ENCODE results near the gene ERBB2.

Gene ERBB2

GRCh38 chr17:39666231-39666600 is 33.6 kb upstream of the ERBB2 start:
- no peak for DNase-seq

DNA sequence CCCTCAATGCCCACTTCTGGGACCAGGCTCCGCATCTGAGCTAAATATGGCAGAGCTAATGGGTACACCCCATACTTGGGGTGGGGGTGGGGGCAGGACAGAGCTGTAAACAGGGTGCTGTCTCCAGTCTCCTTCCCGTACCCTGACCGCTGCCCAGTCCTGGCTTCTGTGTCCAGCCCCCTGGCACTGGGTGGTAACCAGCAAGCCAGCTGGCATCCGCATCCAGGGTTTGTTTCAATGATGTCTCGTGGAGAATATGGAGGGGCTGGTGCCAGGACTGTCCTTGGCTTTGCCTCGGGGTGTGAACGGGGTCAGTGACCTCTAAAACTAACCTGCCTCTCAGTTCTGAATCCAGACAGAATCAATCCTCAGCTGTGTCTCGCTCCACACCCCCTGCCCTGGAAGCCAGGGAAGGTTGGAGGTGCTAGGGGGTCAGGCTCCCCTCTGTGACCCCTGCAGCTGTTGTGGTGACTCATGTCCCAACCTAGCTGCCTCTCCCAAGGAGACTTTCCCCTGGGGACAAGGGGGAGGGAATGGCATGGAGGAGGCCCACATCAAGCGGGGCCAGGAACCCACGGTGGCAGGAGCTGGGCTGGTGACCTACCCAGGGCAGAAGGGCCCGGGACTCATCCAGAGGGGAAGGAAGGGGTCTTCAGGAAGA is 33.1 kb upstream of the ERBB2 start:
- DNase-seq = no peak

GRCh38 chr17:39667262-39667944 is 32.5 kb upstream of the ERBB2 start:
- DNase-seq = peak; percentile 7

DNA sequence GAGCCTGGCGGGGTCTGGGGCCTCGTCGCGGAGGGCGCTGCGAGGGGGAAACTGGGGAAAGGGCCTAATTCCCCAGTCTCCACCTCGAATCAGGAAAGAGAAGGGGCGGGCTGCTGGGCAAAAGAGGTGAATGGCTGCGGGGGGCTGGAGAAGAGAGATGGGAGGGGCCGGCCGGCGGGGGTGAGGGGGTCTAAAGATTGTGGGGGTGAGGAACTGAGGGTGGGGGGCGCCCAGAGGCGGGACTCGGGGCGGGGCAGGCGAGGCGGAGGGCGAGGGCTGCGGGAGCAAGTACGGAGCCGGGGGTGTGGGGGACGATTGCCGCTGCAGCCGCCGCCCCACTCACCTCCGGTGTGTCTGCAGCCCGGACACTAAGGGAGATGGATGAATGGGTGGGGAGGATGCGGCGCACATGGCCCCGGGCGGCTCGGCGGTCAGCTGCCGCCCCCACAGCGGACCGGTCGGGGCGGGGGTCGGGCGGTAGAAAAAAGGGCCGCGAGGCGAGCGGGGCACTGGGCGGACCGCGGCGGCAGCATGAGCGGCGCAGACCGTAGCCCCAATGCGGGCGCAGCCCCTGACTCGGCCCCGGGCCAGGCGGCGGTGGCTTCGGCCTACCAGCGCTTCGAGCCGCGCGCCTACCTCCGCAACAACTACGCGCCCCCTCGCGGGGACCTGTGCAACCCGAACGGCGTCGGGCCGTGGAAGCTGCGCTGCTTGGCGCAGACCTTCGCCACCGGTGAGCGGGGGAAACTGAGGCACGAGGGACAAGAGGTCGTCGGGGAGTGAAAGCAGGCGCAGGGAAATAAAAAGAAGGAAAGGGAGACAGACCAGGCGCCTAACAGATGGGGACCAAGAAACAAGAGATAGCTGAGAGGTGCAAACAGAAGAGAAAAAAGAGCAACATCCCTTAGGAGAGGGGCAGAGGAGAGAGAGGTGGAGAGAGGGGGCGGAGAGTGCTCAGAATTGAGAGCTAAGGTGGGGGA is 31.6 kb upstream of the ERBB2 start, which contains the start of gene PNMT:
TSS of gene PNMT (plus strand) at position 509 of the 980 bp plus-strand sequence. CDS start at position 532, 23 bp downstream.
- peak; percentile 56 for DNase-seq

DNA sequence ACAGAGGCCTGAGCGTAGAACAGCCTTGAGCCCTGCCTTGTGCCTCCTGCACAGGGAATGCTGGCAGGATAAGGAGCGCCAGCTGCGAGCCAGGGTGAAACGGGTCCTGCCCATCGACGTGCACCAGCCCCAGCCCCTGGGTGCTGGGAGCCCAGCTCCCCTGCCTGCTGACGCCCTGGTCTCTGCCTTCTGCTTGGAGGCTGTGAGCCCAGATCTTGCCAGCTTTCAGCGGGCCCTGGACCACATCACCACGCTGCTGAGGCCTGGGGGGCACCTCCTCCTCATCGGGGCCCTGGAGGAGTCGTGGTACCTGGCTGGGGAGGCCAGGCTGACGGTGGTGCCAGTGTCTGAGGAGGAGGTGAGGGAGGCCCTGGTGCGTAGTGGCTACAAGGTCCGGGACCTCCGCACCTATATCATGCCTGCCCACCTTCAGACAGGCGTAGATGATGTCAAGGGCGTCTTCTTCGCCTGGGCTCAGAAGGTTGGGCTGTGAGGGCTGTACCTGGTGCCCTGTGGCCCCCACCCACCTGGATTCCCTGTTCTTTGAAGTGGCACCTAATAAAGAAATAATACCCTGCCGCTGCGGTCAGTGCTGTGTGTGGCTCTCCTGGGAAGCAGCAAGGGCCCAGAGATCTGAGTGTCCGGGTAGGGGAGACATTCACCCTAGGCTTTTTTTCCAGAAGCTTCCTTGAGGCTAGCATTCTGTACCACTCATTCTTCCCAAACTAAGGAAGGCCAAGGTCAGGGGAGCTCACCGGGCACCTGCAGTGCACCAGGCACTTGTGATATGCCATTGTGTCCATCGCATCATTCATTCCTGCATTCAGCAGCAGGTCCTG is 29.7 kb upstream of the ERBB2 start:
- DNase-seq = no peak

DNA sequence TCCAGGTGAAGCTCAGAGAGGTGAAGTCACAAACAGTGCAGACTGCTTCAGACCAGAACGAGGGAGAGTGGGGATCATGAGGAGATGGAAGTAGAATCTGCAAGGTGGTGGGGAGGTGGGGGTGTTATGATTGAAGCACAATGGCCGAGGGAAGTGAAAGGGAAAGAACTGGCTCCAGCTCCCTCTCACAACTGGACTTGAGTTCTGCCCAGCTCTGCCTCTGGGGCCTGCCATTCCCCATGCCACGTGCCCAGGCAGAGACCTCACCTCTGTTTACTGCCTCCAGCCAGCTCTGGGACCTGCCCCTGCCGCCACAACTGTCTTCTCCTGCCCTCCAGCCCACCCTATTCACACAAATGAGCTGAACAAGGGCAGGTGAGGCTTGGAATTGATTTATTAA is 29.1 kb upstream of the ERBB2 start:
- DNase-seq = no peak

DNA sequence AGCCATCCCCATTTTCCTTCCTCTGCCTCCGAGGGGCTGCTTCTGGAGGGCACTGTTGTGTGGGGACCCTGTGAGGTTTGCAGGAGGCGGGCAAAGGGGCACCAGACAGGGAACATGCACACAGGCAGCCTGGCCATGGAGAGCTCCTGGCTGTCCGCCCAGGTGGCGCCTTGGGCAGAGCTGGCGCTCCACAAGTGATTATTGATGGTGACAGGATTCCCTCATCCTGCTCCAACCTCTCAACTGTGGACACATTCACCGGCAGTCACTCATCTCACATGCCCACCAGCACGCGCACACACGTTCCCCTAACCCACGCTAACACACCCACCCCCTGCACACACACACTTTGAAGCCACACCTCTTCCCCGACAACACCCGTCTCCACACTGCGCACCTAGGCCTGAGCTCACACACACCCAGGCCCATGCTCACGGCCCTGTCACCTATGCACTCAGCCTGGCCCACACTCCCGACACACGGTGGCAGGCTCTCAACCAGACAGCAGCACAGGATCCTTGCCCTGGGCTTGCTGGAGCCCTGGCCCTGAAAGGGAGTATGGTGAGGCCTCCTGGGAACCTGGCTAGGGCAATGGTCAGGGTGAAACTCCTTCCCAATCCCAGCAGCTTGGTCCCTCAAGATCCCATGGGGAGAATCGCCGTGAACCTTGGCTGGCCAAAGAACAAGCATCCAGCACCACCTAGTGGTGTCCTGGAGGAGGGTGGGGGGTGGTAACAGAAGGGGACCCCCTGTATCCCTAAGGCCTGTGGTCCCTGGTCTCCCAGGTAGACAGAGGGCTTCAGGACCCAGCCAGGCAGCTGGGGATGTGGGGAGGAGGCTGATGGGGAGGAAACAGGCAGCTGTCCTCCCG is 28.0 kb upstream of the ERBB2 start:
- no peak for DNase-seq

DNA sequence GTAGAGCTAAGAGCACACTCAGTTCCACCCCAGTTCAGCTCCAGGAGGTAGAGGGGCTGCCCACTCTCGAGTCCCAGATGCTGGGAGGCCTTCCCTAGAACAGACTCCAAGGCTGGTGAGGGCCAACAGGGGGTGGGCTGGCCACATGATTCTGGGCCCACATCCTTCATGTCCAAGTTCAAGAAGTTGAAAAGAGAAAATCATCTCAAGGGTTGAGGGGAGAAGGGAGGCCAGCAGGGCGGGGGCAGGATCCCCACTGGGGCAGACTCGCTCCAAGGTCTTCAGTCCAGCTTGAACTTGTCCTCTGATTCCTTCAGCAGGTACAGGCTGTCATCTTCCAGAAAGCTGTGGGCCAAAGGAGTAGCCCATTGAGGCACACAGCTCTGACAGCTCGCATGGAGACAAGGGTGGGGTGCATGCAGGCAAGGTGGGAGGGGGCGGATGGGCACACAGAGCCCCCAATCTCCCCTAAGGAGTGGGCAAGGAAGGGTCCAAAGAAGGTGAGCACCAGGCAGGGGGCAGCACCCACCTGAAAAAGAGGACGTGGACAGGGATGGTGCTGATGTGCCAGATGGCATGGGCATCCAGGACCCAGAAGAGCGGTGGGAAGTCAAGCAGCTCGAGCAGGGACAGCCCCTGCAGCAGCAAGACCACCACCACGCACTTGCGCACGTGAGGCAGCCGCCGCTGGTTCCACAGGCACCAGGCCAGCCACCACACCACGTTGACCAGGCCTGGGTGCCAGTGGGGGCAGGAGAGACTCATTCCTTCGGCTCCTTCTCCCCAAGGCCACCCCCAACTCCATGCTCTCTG is 27.1 kb upstream of the ERBB2 start:
- DNase-seq = no peak

DNA sequence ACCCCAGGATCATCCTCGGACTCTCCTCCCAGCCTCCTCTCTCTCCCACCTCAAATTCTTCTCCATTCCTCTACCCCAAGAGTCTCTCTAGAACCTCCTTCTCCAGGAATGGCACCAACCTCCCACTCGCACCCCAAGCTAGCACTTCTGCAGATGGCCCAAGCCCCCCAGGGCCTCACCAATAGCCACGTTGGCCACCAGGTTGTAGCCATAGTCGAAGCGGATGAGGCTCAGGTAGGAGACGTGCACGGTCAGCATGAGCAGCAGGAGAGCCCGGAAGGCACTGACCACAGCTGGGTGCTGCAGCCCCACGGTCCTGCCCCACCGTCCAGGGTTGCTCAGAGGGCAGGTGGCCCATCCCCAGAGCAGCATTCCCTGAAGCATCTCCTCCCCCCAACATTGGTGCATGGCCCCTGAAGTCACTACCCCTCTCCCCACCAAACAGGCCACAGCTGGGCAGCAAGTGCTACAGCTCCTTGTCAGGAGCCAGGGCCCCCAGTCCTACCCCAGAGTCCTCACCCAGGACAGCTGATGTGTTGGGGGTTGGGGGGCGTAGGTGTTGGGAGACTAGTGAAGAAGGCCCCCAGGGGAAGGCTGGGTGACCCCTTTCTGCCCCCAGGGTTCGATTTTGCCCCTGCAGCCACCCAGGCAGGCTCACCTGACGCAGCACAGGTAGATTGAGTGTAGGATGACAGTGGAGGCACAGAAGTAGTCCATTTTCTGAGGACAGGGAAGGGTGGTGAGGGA is 26.4 kb upstream of the ERBB2 start:
- no peak for DNase-seq

GRCh38 chr17:39674179-39674578 is 25.7 kb upstream of the ERBB2 start:
- no peak for DNase-seq

DNA sequence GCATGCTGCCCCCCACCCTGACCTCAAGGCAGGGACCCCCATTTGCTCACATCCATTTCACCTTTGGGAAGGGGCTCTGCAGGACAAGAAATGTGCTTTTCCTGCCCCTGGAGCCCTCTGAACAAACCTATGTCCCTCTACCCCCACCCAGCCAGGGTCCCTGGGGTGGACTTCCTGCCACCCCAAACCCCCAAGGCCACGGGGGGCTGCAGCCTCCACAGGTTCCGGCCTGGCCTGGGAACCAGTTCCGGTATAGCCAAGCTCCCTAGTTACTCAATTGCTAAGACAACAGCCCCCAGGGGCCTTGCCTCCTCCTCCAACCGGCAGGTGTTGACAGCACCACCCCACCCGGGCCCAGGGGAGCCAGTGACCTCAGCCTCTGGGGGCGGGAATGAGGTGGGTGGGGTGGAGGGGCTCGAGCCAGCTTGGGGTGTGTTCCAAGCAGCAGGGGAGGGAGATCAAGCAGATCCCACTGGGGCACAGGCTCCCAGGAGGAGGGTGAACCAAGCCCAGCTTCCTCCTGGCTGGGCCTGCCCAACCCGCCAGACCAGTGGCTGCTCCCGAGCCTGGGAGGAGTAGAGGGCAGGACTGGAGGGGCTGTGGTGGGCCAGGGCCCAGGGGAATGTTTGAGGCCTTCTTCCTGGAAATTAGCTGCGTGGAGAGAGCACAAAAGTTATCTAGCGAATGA is 25.0 kb upstream of the ERBB2 start:
- DNase-seq = no peak

GRCh38 chr17:39675390-39676082 is 24.3 kb upstream of the ERBB2 start:
- DNase-seq = no peak

GRCh38 chr17:39676198-39676819 is 23.6 kb upstream of the ERBB2 start:
- peak; percentile 18 for DNase-seq

DNA sequence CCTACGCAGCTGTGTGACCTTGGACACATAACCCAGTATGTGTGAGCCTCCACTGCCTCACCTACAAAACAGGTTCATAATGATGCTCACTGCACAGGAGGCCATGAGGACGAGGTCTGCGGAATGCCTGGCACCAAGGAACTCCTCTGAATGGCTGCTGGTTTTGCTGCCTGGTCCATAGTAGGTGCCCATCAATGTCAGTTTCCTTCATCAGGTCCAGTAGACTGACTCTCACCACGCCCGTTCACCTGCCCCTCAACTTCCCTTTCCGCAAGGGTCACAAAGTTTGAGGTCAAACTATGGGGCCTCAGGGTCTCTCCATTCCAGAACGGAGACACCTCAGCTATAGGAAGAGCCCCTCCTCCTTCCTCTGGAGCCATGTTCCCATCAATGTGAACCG is 22.8 kb upstream of the ERBB2 start:
- no peak for DNase-seq

GRCh38 chr17:39677542-39678339 is 22.1 kb upstream of the ERBB2 start:
- no peak for DNase-seq

DNA sequence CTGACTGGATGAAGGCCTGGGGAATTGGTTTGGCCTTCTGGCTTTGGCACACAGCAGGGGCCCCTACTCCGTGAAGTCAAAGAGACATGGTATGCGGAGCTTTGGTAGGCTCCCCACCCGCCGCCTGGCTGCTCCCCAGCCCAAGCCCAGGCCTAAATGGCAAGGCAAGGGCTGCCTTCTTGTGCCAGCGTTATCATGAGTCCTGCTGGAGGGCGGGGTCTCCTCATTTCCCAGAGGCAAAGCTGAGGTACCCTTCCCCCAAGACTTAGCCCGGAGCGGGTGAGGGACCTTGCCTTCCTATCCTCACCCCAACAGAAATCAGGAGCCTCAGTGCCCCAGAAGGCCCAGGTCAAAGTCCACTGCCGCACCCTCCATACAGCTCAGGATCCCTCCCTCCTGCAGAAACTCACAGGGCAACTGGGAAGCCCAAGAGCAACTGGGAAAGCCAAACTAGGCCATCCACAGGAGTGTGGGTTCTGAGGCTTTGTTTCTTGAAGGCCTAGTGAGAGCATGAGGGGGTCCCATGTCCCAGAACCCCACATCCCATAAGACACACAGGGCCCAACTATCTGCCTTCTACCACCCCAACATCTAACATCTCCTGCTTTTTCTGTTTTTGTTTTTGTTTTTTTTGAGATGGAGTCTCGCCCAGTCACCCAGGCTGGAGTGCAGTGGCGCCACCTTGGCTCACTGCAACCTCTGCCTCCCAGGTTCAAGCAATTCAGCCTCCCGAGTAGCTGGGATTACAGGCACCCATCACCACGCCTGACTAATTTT is 21.3 kb upstream of the ERBB2 start:
- DNase-seq = no peak

Measured in stimulated activated naive CD4-positive, alpha-beta T cell treated with Interleukin-2 at 50 U/mL for 16 hours (primary cell).